Neural cell (in vitro differentiated cells): ENCODE measurements around the gene CCS. TPM values are rescaled to one million over a fixed set of nuclear protein-coding genes. Genes with fewer than 3 reads are reported as not detected.

ENCODE experiments used
- H2AFZ ChIP-seq: fragments of 200-600, 300-800 bp; sonication (generic), shearing (Covaris generic); 2 replicates; pipeline ENCODE4 v1.6.0; 2014; ENCODE audit warnings: low read depth, mild to moderate bottlenecking, antibody characterized with exemption, low read length, moderate library complexity
- H3F3A ChIP-seq: fragments of 200-600 bp; shearing (Covaris generic); 2 replicates; pipeline ENCODE4 v1.6.1; 2016; ENCODE audit warnings: mild to moderate bottlenecking, moderate library complexity, mixed read lengths, antibody characterized with exemption, low read length; ENCODE audit not compliant: insufficient read depth, poor library complexity, severe bottlenecking
- H3K27ac ChIP-seq: fragments of 200-600, 300-800 bp; sonication (generic), shearing (Covaris generic); 2 replicates; pipeline ENCODE4 v1.5.1; 2014; ENCODE audit warnings: mild to moderate bottlenecking, low read length, moderate library complexity
- H3K27me3 ChIP-seq: fragments of 300-800, 200-600 bp; sonication (generic), shearing (Covaris generic); 2 replicates; pipeline ENCODE4 v1.6.0; 2014; ENCODE audit warnings: mild to moderate bottlenecking, low read depth, low read length, moderate library complexity; ENCODE audit not compliant: insufficient read depth
- H3K36me3 ChIP-seq: fragments of 300-800, 200-600 bp; sonication (generic), shearing (Covaris generic); 2 replicates; pipeline ENCODE4 v1.5.1; 2014; ENCODE audit warnings: mild to moderate bottlenecking, antibody characterized with exemption, low read length, moderate library complexity; ENCODE audit not compliant: insufficient read depth
- H3K4me2 ChIP-seq: fragments of 300-800, 200-600 bp; sonication (generic), shearing (Covaris generic); 2 replicates; pipeline ENCODE4 v1.6.0; 2014; ENCODE audit warnings: mild to moderate bottlenecking, low read length
- H3K4me3 ChIP-seq: fragments of 300-800, 200-600 bp; sonication (generic), shearing (Covaris generic); 2 replicates; pipeline ENCODE4 v1.5.1; 2014; ENCODE audit warnings: mild to moderate bottlenecking, low read length, moderate library complexity
- H3K79me2 ChIP-seq: fragments of 200-600 bp; shearing (Covaris generic); replicated peaks from 2 replicates; pipeline ENCODE4 v1.6.0; 2014; ENCODE audit warnings: mild to moderate bottlenecking, low read length, moderate library complexity; ENCODE audit not compliant: insufficient read depth
- H3K9ac ChIP-seq: fragments of 300-800, 200-600 bp; sonication (generic), shearing (Covaris generic); 2 replicates; pipeline ENCODE4 v1.6.1; 2016; ENCODE audit warnings: mild to moderate bottlenecking, low read length, mixed read lengths
- H3K9me2 ChIP-seq: fragments of 200-600 bp; shearing (Covaris generic); 2 replicates; pipeline ENCODE4 v1.6.1; 2016; ENCODE audit warnings: mild to moderate bottlenecking, low read length, mixed read lengths; ENCODE audit not compliant: insufficient read depth
- H3K9me3 ChIP-seq: fragments of 200-600, 300-800 bp; sonication (generic), shearing (Covaris generic); 2 replicates; pipeline ENCODE4 v1.6.1; 2016; ENCODE audit warnings: mild to moderate bottlenecking, mixed run types, low read length, moderate library complexity, mixed read lengths
- H4K20me1 ChIP-seq: fragments of 200-600 bp; shearing (Covaris generic); 2 replicates; pipeline ENCODE4 v1.6.1; 2016; ENCODE audit warnings: mild to moderate bottlenecking, mixed run types; ENCODE audit not compliant: insufficient read depth
- CTCF ChIP-seq: fragments of 450-650 bp; IDR thresholded peaks from 2 replicates; pipeline ENCODE4 v1.5.1; 2014; ENCODE audit warnings: antibody characterized with exemption, mild to moderate bottlenecking, moderate library complexity; ENCODE audit not compliant: poor library complexity, severe bottlenecking
- EP300 ChIP-seq: fragments of 450-650 bp; conservative IDR thresholded peaks from 2 replicates; pipeline ENCODE4 v1.6.1; 2014; ENCODE audit warnings: antibody characterized with exemption, mild to moderate bottlenecking, moderate library complexity; ENCODE audit not compliant: poor library complexity, severe bottlenecking
- EZH2 ChIP-seq: fragments of 200-600, 300-800 bp; shearing (Covaris generic), sonication (generic); IDR thresholded peaks from 2 replicates; pipeline ENCODE4 v1.6.1; 2014; ENCODE audit warnings: antibody characterized with exemption, low read length, borderline replicate concordance, mild to moderate bottlenecking; ENCODE audit not compliant: insufficient read depth, poor library complexity, severe bottlenecking
- MXI1 ChIP-seq: fragments of 450-650 bp; conservative IDR thresholded peaks from 2 replicates; pipeline ENCODE4 v1.6.1; 2014; ENCODE audit warnings: antibody characterized with exemption, mild to moderate bottlenecking; ENCODE audit not compliant: poor library complexity, severe bottlenecking
- POLR2AphosphoS5 ChIP-seq: IDR thresholded peaks from 2 replicates; pipeline ENCODE4 v1.6.1; 2012
- RAD21 ChIP-seq: fragments of 450-650 bp; conservative IDR thresholded peaks from 2 replicates; pipeline ENCODE4 v1.6.1; 2014; ENCODE audit warnings: antibody characterized with exemption, mild to moderate bottlenecking, moderate library complexity
- SMC3 ChIP-seq: fragments of 450-650 bp; conservative IDR thresholded peaks from 2 replicates; pipeline ENCODE4 v1.6.1; 2014; ENCODE audit warnings: antibody characterized with exemption, mild to moderate bottlenecking, moderate library complexity; ENCODE audit not compliant: poor library complexity
- TAF1 ChIP-seq: IDR thresholded peaks from 2 replicates; pipeline ENCODE4 v1.6.1; 2012; ENCODE audit warnings: low read depth
- polyA plus RNA-seq: library from polyadenylated mRNA; depleted of rRNA; stranded (reverse); fragments of >200 nt; gene quantifications from 2 replicates; pipeline ENCODE4 v1.2.3, GENCODE V29; 2014
- TF ChIP-seq, protein P1 (sequence below): IDR thresholded peaks from 2 replicates; pipeline ENCODE4 v1.6.1; 2012; ENCODE audit warnings: borderline replicate concordance

CCS gene
- polyA plus RNA-seq, 1 donor from 2014 or later, result 40.8 TPM

DNA sequence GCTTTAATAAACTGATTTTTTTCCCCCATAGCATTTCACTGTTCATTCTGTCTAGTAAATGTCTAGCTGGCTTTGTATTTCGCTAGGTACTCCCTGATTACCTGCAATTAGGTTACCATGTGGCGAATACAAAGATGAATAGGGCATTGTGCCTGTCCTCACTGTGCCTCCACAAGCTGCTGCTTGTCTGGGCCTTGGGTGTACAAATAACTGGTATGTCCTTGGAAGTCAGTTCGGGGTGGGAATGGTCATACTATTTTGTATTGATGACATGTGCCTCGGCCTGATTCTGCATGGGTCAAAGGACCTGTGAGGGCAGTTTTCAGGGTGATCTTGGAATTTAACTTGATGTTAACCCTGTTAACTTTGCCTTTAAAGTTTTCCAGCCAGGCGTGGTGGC is 56.9 kb downstream of the CCS start:
- H2AFZ ChIP-seq, result no peak overlapping the region
- H4K20me1 ChIP-seq, result peaks cover 33% of the 10 kb centered on the region
- H3F3A ChIP-seq, result no peaks in the 10 kb centered on the region
- no peaks in the 10 kb centered on the region for H3K9me3 ChIP-seq
- H3K79me2 ChIP-seq, result peaks cover 79% of the 10 kb centered on the region
- no peak overlapping the region for H3K4me3 ChIP-seq
- H3K4me2 ChIP-seq, result no peak overlapping the region
- TF ChIP-seq SMC3, result no peak
- TF ChIP-seq TAF1, result no peak
- TF ChIP-seq, protein P1, sequence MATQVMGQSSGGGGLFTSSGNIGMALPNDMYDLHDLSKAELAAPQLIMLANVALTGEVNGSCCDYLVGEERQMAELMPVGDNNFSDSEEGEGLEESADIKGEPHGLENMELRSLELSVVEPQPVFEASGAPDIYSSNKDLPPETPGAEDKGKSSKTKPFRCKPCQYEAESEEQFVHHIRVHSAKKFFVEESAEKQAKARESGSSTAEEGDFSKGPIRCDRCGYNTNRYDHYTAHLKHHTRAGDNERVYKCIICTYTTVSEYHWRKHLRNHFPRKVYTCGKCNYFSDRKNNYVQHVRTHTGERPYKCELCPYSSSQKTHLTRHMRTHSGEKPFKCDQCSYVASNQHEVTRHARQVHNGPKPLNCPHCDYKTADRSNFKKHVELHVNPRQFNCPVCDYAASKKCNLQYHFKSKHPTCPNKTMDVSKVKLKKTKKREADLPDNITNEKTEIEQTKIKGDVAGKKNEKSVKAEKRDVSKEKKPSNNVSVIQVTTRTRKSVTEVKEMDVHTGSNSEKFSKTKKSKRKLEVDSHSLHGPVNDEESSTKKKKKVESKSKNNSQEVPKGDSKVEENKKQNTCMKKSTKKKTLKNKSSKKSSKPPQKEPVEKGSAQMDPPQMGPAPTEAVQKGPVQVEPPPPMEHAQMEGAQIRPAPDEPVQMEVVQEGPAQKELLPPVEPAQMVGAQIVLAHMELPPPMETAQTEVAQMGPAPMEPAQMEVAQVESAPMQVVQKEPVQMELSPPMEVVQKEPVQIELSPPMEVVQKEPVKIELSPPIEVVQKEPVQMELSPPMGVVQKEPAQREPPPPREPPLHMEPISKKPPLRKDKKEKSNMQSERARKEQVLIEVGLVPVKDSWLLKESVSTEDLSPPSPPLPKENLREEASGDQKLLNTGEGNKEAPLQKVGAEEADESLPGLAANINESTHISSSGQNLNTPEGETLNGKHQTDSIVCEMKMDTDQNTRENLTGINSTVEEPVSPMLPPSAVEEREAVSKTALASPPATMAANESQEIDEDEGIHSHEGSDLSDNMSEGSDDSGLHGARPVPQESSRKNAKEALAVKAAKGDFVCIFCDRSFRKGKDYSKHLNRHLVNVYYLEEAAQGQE, result no peak
- no peak for TF ChIP-seq POLR2AphosphoS5
- TF ChIP-seq RAD21, result no peak
- no peak for TF ChIP-seq MXI1
- no peak for TF ChIP-seq CTCF
- no peak for TF ChIP-seq EP300
- no peak for TF ChIP-seq EZH2
- H3K9ac ChIP-seq, result no peak overlapping the region
- H3K27ac ChIP-seq, result no peak overlapping the region
- H3K27me3 ChIP-seq, result no peaks in the 10 kb centered on the region
- H3K36me3 ChIP-seq, result peaks cover 10% of the 10 kb centered on the region
- H3K9me2 ChIP-seq, result no peaks in the 10 kb centered on the region

- TF ChIP-seq EZH2, result no peak
- no peak for TF ChIP-seq EP300
- no peak for TF ChIP-seq SMC3
- TF ChIP-seq POLR2AphosphoS5, result no peak
- no peak for TF ChIP-seq MXI1
- TF ChIP-seq CTCF, result no peak
- TF ChIP-seq RAD21, result no peak
- TF ChIP-seq TAF1, result no peak
- no peak overlapping the region for H3K4me2 ChIP-seq
- no peaks in the 10 kb centered on the region for H3K9me3 ChIP-seq
- H3K9me2 ChIP-seq, result no peaks in the 10 kb centered on the region
- H3K9ac ChIP-seq, result no peak overlapping the region
- H2AFZ ChIP-seq, result no peak overlapping the region
- no peak overlapping the region for H3K27ac ChIP-seq
- H3K79me2 ChIP-seq, result peaks cover 68% of the 10 kb centered on the region
- no peak overlapping the region for H3K4me3 ChIP-seq
- H3K27me3 ChIP-seq, result no peaks in the 10 kb centered on the region
- no peaks in the 10 kb centered on the region for H3F3A ChIP-seq
- peaks cover 10% of the 10 kb centered on the region for H3K36me3 ChIP-seq
- H4K20me1 ChIP-seq, result peaks cover 22% of the 10 kb centered on the region
Measured at GRCh38 chr11:66651016-66651415, 58.0 kb downstream of the CCS start.
